Mucosa of descending colon (tissue), 3 donors: ENCODE results near the gene DNM1. TPM values are rescaled to one million over a fixed set of nuclear protein-coding genes. Genes with fewer than 3 reads are reported as not detected.

Experiments used
- ATAC-seq: fragments of 200-7000 bp; cut with Tn5 transposase; one replicate; pipeline ENCODE4 v1.9.1; 2020; ENCODE audit warnings: mild to moderate bottlenecking, moderate library complexity
- DNase-seq, 3 donors: peaks; one replicate each; pipeline ENCODE4 v3.0.0-alpha.2; 2020
- H3K36me3 ChIP-seq: fragments of 200-600 bp; one replicate; pipeline ENCODE4 v1.8.0; 2021; ENCODE audit warnings: low read depth, mild to moderate bottlenecking
- H3K4me1 ChIP-seq: fragments of 200-600 bp; one replicate; pipeline ENCODE4 v1.8.0; 2021; ENCODE audit warnings: low read depth, mild to moderate bottlenecking
- H3K4me3 ChIP-seq: fragments of 200-600 bp; one replicate; pipeline ENCODE4 v1.8.0; 2021; ENCODE audit warnings: mild to moderate bottlenecking
- H3K9me3 ChIP-seq: fragments of 200-600 bp; one replicate; pipeline ENCODE4 v1.8.0; 2021; ENCODE audit warnings: mild to moderate bottlenecking
- intact Hi-C, 2 donors: fragments of 100-400 bp; cut with DNase I in 1 of 2; cut with micrococcal nuclease in 1 of 2; formaldehyde crosslinking; loops; one replicate each; pipeline versions ENCODE4 v1.11.0 to v1.11.1; 2022; cut with DNase I, micrococcal nuclease
- total RNA-seq, 3 donors: library from RNA; stranded (reverse); fragmentation: NEBNext Ultra II Directional in 2 of 3; extraction: Animal tissue kit (Norgen Biotek cat#: 25700) in 2 of 3; gene quantifications; one replicate each; pipeline versions ENCODE4 v1.2.1 to v1.2.4, GENCODE V29; 2021 to 2023
- TF ChIP-seq, protein P1 (sequence below): fragments of 200-600 bp; IDR thresholded peaks from one replicate; pipeline ENCODE4 v1.8.0; 2022; ENCODE audit warnings: antibody characterized with exemption, mild to moderate bottlenecking
- donor health status: DM: no; HTN: no; CAD: no; lungs with moderate emphysema.
- donor health status: DM: no; HTN: no; CAD: no.
- donor health status: DM: no; HTN: yes; CAD: no.

The DNM1 gene
- total RNA-seq, 3 donors from 2014 or later: 4.0 to 19.0 (median 6.7) TPM

DNA sequence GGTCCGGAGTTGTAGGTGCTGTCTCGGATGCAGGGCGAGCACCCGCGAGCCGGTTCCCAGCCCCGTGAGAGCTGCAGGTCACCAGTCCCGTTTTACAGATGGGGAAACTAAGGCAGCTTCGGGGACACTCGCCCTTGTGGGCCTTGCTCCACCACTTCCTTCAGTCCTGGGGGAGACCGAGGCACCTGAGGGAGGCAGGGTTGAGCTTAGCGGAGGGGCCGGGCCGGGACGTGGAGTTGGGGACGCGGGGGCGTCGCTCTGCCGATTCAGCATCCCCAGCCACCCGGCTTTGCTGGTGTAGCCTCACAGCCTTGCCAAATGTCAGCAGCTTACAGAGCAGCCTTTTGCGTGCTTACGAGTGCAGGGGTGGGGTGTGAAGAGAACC is 42.6 kb upstream of the DNM1 start:
- ATAC-seq: peak; percentile 1

DNA sequence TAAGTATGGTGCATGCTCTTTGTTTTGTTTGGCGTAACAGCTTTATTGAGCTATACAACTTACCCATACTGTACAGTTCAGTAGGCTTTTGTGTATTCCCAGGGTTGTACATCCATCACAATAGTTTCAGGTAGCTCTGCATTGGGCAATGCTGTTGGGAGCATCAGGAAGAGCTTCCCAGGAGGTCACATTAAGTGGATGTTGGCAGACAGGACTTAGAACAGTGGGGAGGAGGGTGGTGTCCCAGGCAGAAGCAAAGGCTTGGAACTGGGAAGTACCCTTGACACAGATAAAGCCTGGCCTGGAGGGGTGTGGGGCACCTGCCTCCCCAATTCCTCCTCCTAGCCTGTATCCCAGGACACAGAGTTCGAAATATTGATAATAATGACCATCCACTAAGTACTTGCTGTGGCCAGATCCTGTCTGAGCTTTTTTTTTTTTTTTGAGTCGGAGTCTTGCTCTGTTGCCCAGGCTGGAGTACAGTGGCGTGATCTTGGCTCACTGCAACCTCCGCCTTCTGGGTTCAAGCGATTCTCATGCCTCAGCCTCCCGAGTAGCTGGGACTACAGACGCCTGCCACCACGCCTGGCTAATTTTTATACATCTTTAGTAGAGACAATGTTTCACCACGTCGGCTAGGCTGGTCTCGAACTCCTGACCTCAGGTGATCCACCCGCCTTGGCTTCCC is 41.8 kb upstream of the DNM1 start:
- Histone ChIP-seq H3K4me1 (no peaks in the 10 kb centered on the region), H3K4me3 (no peak overlapping the region), H3K36me3 (no peaks in the 10 kb centered on the region), H3K9me3 (no peaks in the 10 kb centered on the region)
- TF ChIP-seq, protein P1, sequence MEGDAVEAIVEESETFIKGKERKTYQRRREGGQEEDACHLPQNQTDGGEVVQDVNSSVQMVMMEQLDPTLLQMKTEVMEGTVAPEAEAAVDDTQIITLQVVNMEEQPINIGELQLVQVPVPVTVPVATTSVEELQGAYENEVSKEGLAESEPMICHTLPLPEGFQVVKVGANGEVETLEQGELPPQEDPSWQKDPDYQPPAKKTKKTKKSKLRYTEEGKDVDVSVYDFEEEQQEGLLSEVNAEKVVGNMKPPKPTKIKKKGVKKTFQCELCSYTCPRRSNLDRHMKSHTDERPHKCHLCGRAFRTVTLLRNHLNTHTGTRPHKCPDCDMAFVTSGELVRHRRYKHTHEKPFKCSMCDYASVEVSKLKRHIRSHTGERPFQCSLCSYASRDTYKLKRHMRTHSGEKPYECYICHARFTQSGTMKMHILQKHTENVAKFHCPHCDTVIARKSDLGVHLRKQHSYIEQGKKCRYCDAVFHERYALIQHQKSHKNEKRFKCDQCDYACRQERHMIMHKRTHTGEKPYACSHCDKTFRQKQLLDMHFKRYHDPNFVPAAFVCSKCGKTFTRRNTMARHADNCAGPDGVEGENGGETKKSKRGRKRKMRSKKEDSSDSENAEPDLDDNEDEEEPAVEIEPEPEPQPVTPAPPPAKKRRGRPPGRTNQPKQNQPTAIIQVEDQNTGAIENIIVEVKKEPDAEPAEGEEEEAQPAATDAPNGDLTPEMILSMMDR: no peak
- intact Hi-C loops: no loop called here
- no peak for DNase-seq
- no peak for ATAC-seq

More for the DNA sequence above, 42.6 kb upstream of the DNM1 start:
- Histone ChIP-seq H3K36me3 (no peaks in the 10 kb centered on the region), H3K4me1 (no peaks in the 10 kb centered on the region), H3K9me3 (no peaks in the 10 kb centered on the region), H3K4me3 (peak overlapping the region; percentile 36)
- TF ChIP-seq, protein P1: no peak
- peak in 1 of 3 donors; percentile 71 for DNase-seq
- intact Hi-C loops: no loop called here

DNA sequence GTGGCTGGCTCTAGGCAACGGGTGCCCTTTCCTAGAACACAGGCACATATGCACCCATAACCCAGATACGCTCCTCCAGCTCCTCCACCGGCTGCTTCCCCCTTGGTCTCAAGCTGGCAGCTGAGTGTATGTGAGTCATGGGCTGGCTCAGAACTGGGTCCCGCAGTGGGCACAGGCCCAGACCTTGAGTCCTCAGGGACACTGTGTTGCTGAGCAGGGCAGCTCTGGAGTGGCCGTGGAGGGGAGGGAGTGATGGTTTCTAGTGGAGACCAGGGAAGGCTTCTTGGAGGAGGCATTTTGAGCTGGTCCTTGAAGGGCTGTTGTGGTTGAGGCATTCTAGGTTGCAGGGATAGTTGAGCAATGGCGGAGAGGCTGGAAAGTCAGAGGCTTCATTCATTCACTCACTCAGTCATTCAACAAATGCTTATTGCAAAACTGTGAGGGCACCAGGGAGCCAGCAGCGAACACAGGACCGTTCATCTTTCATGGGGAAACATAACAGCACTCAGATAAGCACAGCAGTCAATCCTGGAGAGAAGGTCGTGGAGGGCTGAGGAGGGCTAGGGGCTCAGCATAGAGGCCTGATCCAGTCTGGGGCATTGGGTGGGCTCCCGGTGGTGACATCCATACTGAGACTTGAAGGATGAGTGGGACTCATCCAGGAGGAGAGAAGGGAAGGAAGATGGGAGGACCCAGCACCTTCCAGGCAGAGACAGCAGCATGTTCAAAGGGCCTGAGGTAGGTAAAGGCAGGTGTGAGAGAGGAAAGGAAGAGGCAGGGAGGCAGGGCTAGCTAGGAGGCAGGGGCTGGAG is 40.8 kb upstream of the DNM1 start:
- Histone ChIP-seq H3K4me3 (no peak overlapping the region), H3K4me1 (no peaks in the 10 kb centered on the region), H3K36me3 (no peaks in the 10 kb centered on the region), H3K9me3 (no peaks in the 10 kb centered on the region)
- ATAC-seq (no peak), DNase-seq (no peak)
- TF ChIP-seq, protein P1: no peak
- intact Hi-C loops: no loop called here

DNA sequence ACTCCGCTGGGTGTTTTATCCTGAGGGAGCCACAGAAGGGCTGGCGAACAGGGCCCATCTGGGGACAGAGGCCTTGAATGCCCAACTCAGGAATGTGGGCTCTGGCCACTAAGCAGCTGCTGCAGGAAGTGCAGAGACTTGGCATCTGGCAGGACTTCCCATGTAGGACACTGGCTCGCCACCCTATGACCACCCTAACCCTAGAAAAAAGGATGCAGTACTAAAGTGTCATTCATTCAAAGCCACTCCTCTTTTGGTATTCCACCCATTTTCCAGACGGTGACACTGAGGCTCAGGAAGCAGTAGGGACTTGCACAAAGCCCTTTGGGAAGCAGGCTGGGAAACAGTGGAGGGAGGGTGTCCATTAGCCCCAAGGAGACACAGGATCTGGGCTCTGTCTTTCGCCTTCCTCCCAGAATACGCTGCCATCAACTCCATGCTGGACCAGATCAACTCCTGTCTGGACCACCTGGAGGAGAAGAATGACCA is 40.1 kb upstream of the DNM1 start:
- no peaks in the 10 kb centered on the region for H3K4me1 ChIP-seq
- H3K36me3 ChIP-seq: no peaks in the 10 kb centered on the region
- no peak overlapping the region for H3K4me3 ChIP-seq
- DNase-seq: no peak
- no peak for ATAC-seq
- H3K9me3 ChIP-seq: no peaks in the 10 kb centered on the region
- TF ChIP-seq, protein P1: no peak
- intact Hi-C loops: no loop called here

DNA sequence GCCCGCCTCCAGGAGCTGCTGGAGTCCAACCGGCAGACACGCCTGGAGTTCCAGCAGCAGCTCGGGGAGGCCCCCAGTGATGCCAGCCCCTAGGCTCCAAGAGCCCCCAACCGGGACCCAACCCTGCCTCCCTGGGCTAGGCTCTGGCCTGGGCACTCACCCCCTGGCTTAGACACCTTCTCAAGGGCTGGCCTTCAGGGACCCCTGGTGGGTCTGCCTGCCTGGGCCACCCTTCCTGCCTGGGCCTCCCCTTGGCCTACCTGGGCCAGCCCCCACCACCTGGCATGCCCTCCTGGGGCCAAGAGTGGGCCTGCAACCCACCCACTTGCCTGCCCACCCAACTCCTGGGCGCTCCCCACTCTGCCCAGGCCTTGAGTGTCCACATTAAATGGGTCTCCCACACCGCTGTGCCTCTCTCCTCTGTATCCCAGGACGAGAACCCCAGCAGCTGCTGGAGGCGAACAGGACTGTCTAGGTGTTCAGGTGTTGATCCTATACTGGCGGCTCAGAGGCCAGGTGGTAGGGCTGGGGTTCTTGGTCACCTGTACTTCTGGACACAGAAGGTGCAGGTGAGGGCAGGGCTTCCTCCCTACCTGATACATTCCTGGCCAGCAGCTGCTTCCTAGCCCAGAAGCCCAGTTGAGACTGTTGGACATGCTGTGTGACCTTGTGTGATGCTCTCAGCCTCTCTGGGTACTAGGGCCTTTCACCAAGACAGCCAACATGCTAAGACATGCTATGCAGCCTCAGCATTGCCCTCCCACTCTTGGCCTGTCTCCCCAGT is 39.5 kb upstream of the DNM1 start:
- peak in 1 of 3 donors; percentile 23 for DNase-seq
- Histone ChIP-seq H3K9me3 (no peaks in the 10 kb centered on the region), H3K4me3 (no peak overlapping the region), H3K4me1 (no peaks in the 10 kb centered on the region), H3K36me3 (no peaks in the 10 kb centered on the region)
- no peak for ATAC-seq
- TF ChIP-seq, protein P1: no peak
- intact Hi-C loops: no loop called here
